CD14-positive monocyte (primary cell): ENCODE results near the gene SLC35F1. TPM values are rescaled to one million over a fixed set of nuclear protein-coding genes. Genes with fewer than 3 reads are reported as not detected.

Source experiments
- DNase-seq, 3 donors: peaks; one replicate each; pipeline ENCODE4 v3.0.0-alpha.2; 2011 to 2022
- H2AFZ ChIP-seq: 2 replicates; pipeline ENCODE4 v1.6.0; 2012; ENCODE audit warnings: mild to moderate bottlenecking, low read depth, low read length, inconsistent platforms; ENCODE audit not compliant: insufficient read depth, poor library complexity, severe bottlenecking
- H3K27ac ChIP-seq, 2 donors: 1 replicate in 1 of 2; 2 replicates in 1 of 2; pipeline ENCODE4 v1.5.1; 2012 to 2013; ENCODE audit warnings: low read length in 2 of 2, control low read depth in 1 of 2, inconsistent platforms in 1 of 2, low read depth in 1 of 2, mild to moderate bottlenecking in 1 of 2
- H3K27me3 ChIP-seq, 2 donors: one replicate each; pipeline versions ENCODE4 v1.6.0 to v1.6.1; 2011 to 2013; ENCODE audit warnings: low read length in 2 of 2; ENCODE audit not compliant: control insufficient read depth in 2 of 2, insufficient read depth in 2 of 2
- H3K36me3 ChIP-seq, 2 donors: replicated peaks in 1 of 2; 1 replicate in 1 of 2; 2 replicates in 1 of 2; pipeline versions ENCODE4 v1.5.1 to v1.6.1; 2012 to 2013; ENCODE audit warnings: low read length in 2 of 2, control low read depth in 1 of 2, inconsistent platforms in 1 of 2, mild to moderate bottlenecking in 1 of 2; ENCODE audit not compliant: insufficient read depth in 2 of 2, control insufficient read depth in 1 of 2
- H3K4me1 ChIP-seq, 2 donors: 1 replicate in 1 of 2; 2 replicates in 1 of 2; pipeline versions ENCODE4 v1.5.1 to v1.6.1; 2012 to 2013; ENCODE audit warnings: low read length in 2 of 2, control low read depth in 1 of 2, inconsistent platforms in 1 of 2, mild to moderate bottlenecking in 1 of 2, moderate library complexity in 1 of 2; ENCODE audit not compliant: insufficient read depth in 2 of 2, control insufficient read depth in 1 of 2
- H3K4me2 ChIP-seq: replicated peaks from 2 replicates; pipeline ENCODE3; 2012; ENCODE audit warnings: low read length, moderate library complexity, mild to moderate bottlenecking; ENCODE audit not compliant: poor library complexity, severe bottlenecking; ENCODE audit errors: extremely low read depth
- H3K4me3 ChIP-seq, 3 experiments: fragments of 200-600 bp in 1 of 3; sonication (generic) in 1 of 3; replicated peaks in 1 of 3; 1 replicate in 2 of 3; 2 replicates in 1 of 3; pipeline ENCODE4 v1.5.1; 2011 to 2013; ENCODE audit warnings: low read length in 3 of 3, mild to moderate bottlenecking in 3 of 3, control low read depth in 2 of 3, low read depth in 2 of 3, inconsistent platforms in 1 of 3, moderate library complexity in 1 of 3
- H3K79me2 ChIP-seq: 2 replicates; pipeline ENCODE4 v1.6.0; 2012; ENCODE audit warnings: mild to moderate bottlenecking, control low read depth, inconsistent platforms, low read length, moderate library complexity; ENCODE audit not compliant: insufficient read depth
- H3K9ac ChIP-seq: 2 replicates; pipeline ENCODE4 v1.6.0; 2017; ENCODE audit warnings: low read length, mild to moderate bottlenecking; ENCODE audit not compliant: insufficient read depth, poor library complexity, severe bottlenecking
- H3K9me3 ChIP-seq, 2 donors: replicated peaks in 1 of 2; 1 replicate in 1 of 2; 2 replicates in 1 of 2; pipeline versions ENCODE4 v1.5.1 to v1.6.1; 2012 to 2013; ENCODE audit warnings: low read length in 2 of 2, control low read depth in 1 of 2; ENCODE audit not compliant: control insufficient read depth in 1 of 2, insufficient read depth in 1 of 2
- H4K20me1 ChIP-seq: 2 replicates; pipeline ENCODE4 v1.6.0; 2012; ENCODE audit warnings: mild to moderate bottlenecking, low read length, control low read depth, moderate library complexity; ENCODE audit not compliant: insufficient read depth
- H3K27ac Mint-ChIP-seq, 7 donors: one replicate each; pipeline ENCODE4 v1.8.0; 2020; ENCODE audit warnings: mild to moderate bottlenecking in 7 of 7, mixed read lengths in 7 of 7, moderate library complexity in 6 of 7, inconsistent platforms in 2 of 7
- H3K27me3 Mint-ChIP-seq, 3 donors: one replicate each; pipeline ENCODE4 v1.8.0; 2021 to 2022; ENCODE audit warnings: low read depth in 3 of 3, mild to moderate bottlenecking in 3 of 3, mixed read lengths in 3 of 3, moderate library complexity in 3 of 3, inconsistent platforms in 1 of 3
- H3K36me3 Mint-ChIP-seq, 2 donors: one replicate each; pipeline ENCODE4 v1.8.0; 2020; ENCODE audit warnings: mixed read lengths in 2 of 2, inconsistent platforms in 1 of 2, mild to moderate bottlenecking in 1 of 2
- H3K4me1 Mint-ChIP-seq: one replicate; pipeline ENCODE4 v1.8.0; 2020; ENCODE audit warnings: mild to moderate bottlenecking, mixed read lengths
- H3K4me3 Mint-ChIP-seq, 2 donors: one replicate each; pipeline ENCODE4 v1.8.0; 2020; ENCODE audit warnings: mild to moderate bottlenecking in 2 of 2, mixed read lengths in 2 of 2, moderate library complexity in 1 of 2
- H3K9me3 Mint-ChIP-seq, 7 donors: one replicate each; pipeline ENCODE4 v1.8.0; 2020 to 2022; ENCODE audit warnings: mixed read lengths in 7 of 7, mild to moderate bottlenecking in 6 of 7, moderate library complexity in 6 of 7, inconsistent platforms in 2 of 7
- CTCF ChIP-seq: fragments of 200-600 bp; IDR thresholded peaks from one replicate; pipeline ENCODE4 v1.8.0; 2022; ENCODE audit warnings: antibody characterized with exemption, mild to moderate bottlenecking
- WGBS: methylation state at CpG from one replicate; pipeline ENCODE4 v1.1.5; 2013; ENCODE audit warnings: missing lambda C conversion rate; ENCODE audit not compliant: insufficient coverage; 5-methylcytosine and 5-hydroxymethylcytosine counted together
- intact Hi-C, 2 donors: fragments of 100-400 bp; cut with micrococcal nuclease; formaldehyde crosslinking; loops; one replicate each; pipeline versions ENCODE4 v1.15.0 to v1.15.1; 2023
- polyA plus RNA-seq, 3 donors: library from polyadenylated mRNA; depleted of rRNA in 1 of 3; unstranded in 2 of 3; stranded (reverse) in 1 of 3; fragments of 300-500 nt in 2 of 3; fragments of >200 nt in 1 of 3; fragmentation: Illumina TruSeq in 2 of 3; gene quantifications; 1 replicate in 2 of 3; 2 replicates in 1 of 3; pipeline ENCODE4 v1.2.3, GENCODE V29; 2012 to 2021

The SLC35F1 gene
- polyA plus RNA-seq, 3 donors, result not detected

- TF ChIP-seq CTCF, result no peak
- no peak overlapping the region for H3K9ac ChIP-seq
- H2AFZ ChIP-seq, result no peak overlapping the region
- H3K4me1 ChIP-seq, result no peaks in the 10 kb centered on the region
- no peak for DNase-seq
- H3K79me2 ChIP-seq, result no peaks in the 10 kb centered on the region
- no peaks in the 10 kb centered on the region for H3K36me3 Mint-ChIP-seq
- no peak overlapping the region for H3K4me3 ChIP-seq
- H3K27me3 Mint-ChIP-seq, result peaks cover 0 to 2% (median 0%) of the 10 kb centered on the region in 3 donors
- H3K27ac ChIP-seq, result no peak overlapping the region
- no peak overlapping the region for H3K4me2 ChIP-seq
- no peaks in the 10 kb centered on the region for H3K27me3 ChIP-seq
- no peaks in the 10 kb centered on the region for H3K36me3 ChIP-seq
- peaks cover 0 to 6% (median 2%) of the 10 kb centered on the region in 7 donors for H3K9me3 Mint-ChIP-seq
- H3K27ac Mint-ChIP-seq, result no peak overlapping the region
- H3K4me3 Mint-ChIP-seq, result no peak overlapping the region
- no peaks in the 10 kb centered on the region for H3K4me1 Mint-ChIP-seq
- intact Hi-C loops, result no loop called here
- H4K20me1 ChIP-seq, result no peaks in the 10 kb centered on the region
- H3K9me3 ChIP-seq, result no peaks in the 10 kb centered on the region
- WGBS, result no CpG with 5 or more reads among the region's 1 CpG
Measured at GRCh38 chr6:118206221-118206620, 299.2 kb downstream of the SLC35F1 start.

- intact Hi-C loops, result no loop called here
- H3K9ac ChIP-seq, result no peak overlapping the region
- H3K36me3 ChIP-seq, result no peaks in the 10 kb centered on the region
- H3K9me3 Mint-ChIP-seq, result peaks cover 0 to 8% (median 2%) of the 10 kb centered on the region in 7 donors
- no peak overlapping the region for H3K27ac ChIP-seq
- H4K20me1 ChIP-seq, result no peaks in the 10 kb centered on the region
- no peak overlapping the region for H3K27ac Mint-ChIP-seq
- no peak overlapping the region for H3K4me2 ChIP-seq
- TF ChIP-seq CTCF, result no peak
- H2AFZ ChIP-seq, result no peak overlapping the region
- no peaks in the 10 kb centered on the region for H3K79me2 ChIP-seq
- DNase-seq, result no peak
- H3K36me3 Mint-ChIP-seq, result no peaks in the 10 kb centered on the region
- no peak overlapping the region for H3K4me3 ChIP-seq
- no peaks in the 10 kb centered on the region for H3K27me3 ChIP-seq
- peaks cover 0 to 3% (median 0%) of the 10 kb centered on the region in 3 donors for H3K27me3 Mint-ChIP-seq
- H3K9me3 ChIP-seq, result no peaks in the 10 kb centered on the region
- H3K4me1 ChIP-seq, result no peaks in the 10 kb centered on the region
- WGBS, result 100% methylated on average over 1 of the region's 10 CpGs
- no peaks in the 10 kb centered on the region for H3K4me1 Mint-ChIP-seq
- H3K4me3 Mint-ChIP-seq, result no peak overlapping the region
Measured at GRCh38 chr6:118207947-118208346, 300.9 kb downstream of the SLC35F1 start.
